ENCODE results near the gene IL6R. TPM values are rescaled to one million over a fixed set of nuclear protein-coding genes. Genes with fewer than 3 reads are reported as not detected.

IL6R gene
- total and polyA plus RNA-seq, 4 donors: 18.8 to 67.6 (median 35.3) TPM

GRCh38 chr1:154431586-154432373 lies 26.6 kb downstream of the IL6R start:
- peak overlapping the region; percentile 19 to 53 for H3K27ac ChIP-seq (ENCODE audit: low read depth in 1 of 2, low read length in 2 of 2)
- H3K9ac ChIP-seq (ENCODE audit: low read depth in 1 of 2, low read length in 2 of 2): no peak overlapping the region
- no peak overlapping the region for H3K4me3 ChIP-seq (ENCODE audit: low read depth in 1 of 3, low read length in 3 of 3)
- TF ChIP-seq SP1 (IDR thresholded peaks at IDR 0.05): no peak
- TF ChIP-seq REST (IDR thresholded peaks at IDR 0.05): no peak
- no peak for TF ChIP-seq YY1 (IDR thresholded peaks at IDR 0.05)
- WGBS: 81% methylated on average over 10 of the region's 10 CpGs
- no peaks in the 10 kb centered on the region for H3K9me3 ChIP-seq (ENCODE audit: control insufficient read depth in 4 of 4, low read length in 3 of 4)
- H3K27me3 ChIP-seq (ENCODE audit: control insufficient read depth in 4 of 4, insufficient read depth in 4 of 4, low read length in 3 of 4): no peaks in the 10 kb centered on the region
- peaks cover 7 to 59% (median 47%) of the 10 kb centered on the region in 4 donors for H3K36me3 ChIP-seq (ENCODE audit: control insufficient read depth in 4 of 4, insufficient read depth in 3 of 4, low read depth in 1 of 4, low read length in 3 of 4)
- peaks cover 4 to 60% (median 26%) of the 10 kb centered on the region in 4 donors for H3K4me1 ChIP-seq (ENCODE audit: control insufficient read depth in 4 of 4, insufficient read depth in 4 of 4, low read length in 3 of 4)
- no peak for DNase-seq (ENCODE audit: low spot score)

- TF ChIP-seq CTCF (IDR thresholded peaks at IDR 0.05; ENCODE audit: low read depth, low read length, missing input control) (no peak), RXRA (IDR thresholded peaks at IDR 0.05) (no peak)
- peak overlapping the region; percentile 53 to 56 for H3K27ac ChIP-seq (ENCODE audit: low read depth in 1 of 2, low read length in 2 of 2)
- H3K36me3 ChIP-seq (ENCODE audit: control insufficient read depth in 4 of 4, insufficient read depth in 3 of 4, low read depth in 1 of 4, low read length in 3 of 4): peaks cover 7 to 64% (median 50%) of the 10 kb centered on the region in 4 donors
- H3K4me1 ChIP-seq (ENCODE audit: control insufficient read depth in 4 of 4, insufficient read depth in 4 of 4, low read length in 3 of 4): peaks cover 4 to 50% (median 19%) of the 10 kb centered on the region in 4 donors
- H3K9me3 ChIP-seq (ENCODE audit: control insufficient read depth in 4 of 4, low read length in 3 of 4): no peaks in the 10 kb centered on the region
- no peak for DNase-seq (ENCODE audit: low spot score)
- 81% methylated on average over 9 of the region's 9 CpGs for WGBS
- no peaks in the 10 kb centered on the region for H3K27me3 ChIP-seq (ENCODE audit: control insufficient read depth in 4 of 4, insufficient read depth in 4 of 4, low read length in 3 of 4)
- no peak overlapping the region for H3K4me3 ChIP-seq (ENCODE audit: low read depth in 1 of 3, low read length in 3 of 3)
- peak overlapping the region in 1 of 2 donors; percentile 37 for H3K9ac ChIP-seq (ENCODE audit: low read depth in 1 of 2, low read length in 2 of 2)
These were observed 28.1 kb downstream of the IL6R start for GRCh38 chr1:154433161-154433764.

GRCh38 chr1:154434346-154435085 lies 29.4 kb downstream of the IL6R start:
- no peak overlapping the region for H3K9ac ChIP-seq (ENCODE audit: low read depth in 1 of 2, low read length in 2 of 2)
- TF ChIP-seq YY1 (IDR thresholded peaks at IDR 0.05): no peak
- no peak for TF ChIP-seq NR2F2 (IDR thresholded peaks at IDR 0.05)
- TF ChIP-seq FOXA1 (IDR thresholded peaks at IDR 0.05): no peak
- peak; percentile 9 for TF ChIP-seq SP1 (IDR thresholded peaks at IDR 0.05)
- TF ChIP-seq EGR1 (IDR thresholded peaks at IDR 0.05; ENCODE audit: low read depth in 2 of 2): no peak
- peak in 1 of 2 donors; percentile 13 for TF ChIP-seq RAD21 (IDR thresholded peaks at IDR 0.05)
- no peak for TF ChIP-seq HNF4G (IDR thresholded peaks at IDR 0.05)
- TF ChIP-seq MAX (IDR thresholded peaks at IDR 0.05): peak; percentile 19

More at GRCh38 chr1:154434346-154435085, 29.4 kb downstream of the IL6R start:
- 63% methylated on average over 18 of the region's 18 CpGs for WGBS
- Histone ChIP-seq H3K4me3 (ENCODE audit: low read depth in 1 of 3, low read length in 3 of 3) (no peak overlapping the region), H3K27ac (ENCODE audit: low read depth in 1 of 2, low read length in 2 of 2) (peak overlapping the region in 1 of 2 donors; percentile 16), H3K27me3 (ENCODE audit: control insufficient read depth in 4 of 4, insufficient read depth in 4 of 4, low read length in 3 of 4) (no peaks in the 10 kb centered on the region), H3K9me3 (ENCODE audit: control insufficient read depth in 4 of 4, low read length in 3 of 4) (no peaks in the 10 kb centered on the region), H3K36me3 (ENCODE audit: control insufficient read depth in 4 of 4, insufficient read depth in 3 of 4, low read depth in 1 of 4, low read length in 3 of 4) (peaks cover 5 to 67% (median 49%) of the 10 kb centered on the region in 4 donors), H3K4me1 (ENCODE audit: control insufficient read depth in 4 of 4, insufficient read depth in 4 of 4, low read length in 3 of 4) (peaks cover 1 to 45% (median 25%) of the 10 kb centered on the region in 4 donors)
- DNase-seq (ENCODE audit: low spot score): no peak

All from liver (tissue), 9 donors.